Effector CD4-positive, alpha-beta T cell (primary cell): ENCODE results near the gene ZNF248.
"Not testable (repeated sequence)": the region's sequence is repeated elsewhere in the genome, so short reads cannot be mapped to it uniquely, and the experiment has no call there.

Experiments
- DNase-seq: peaks from one replicate; pipeline ENCODE4 v3.0.0-alpha.2; 2020
- total RNA-seq: gene quantifications from one replicate; lab custom pipeline; 2026; lab: John Stamatoyannopoulos, UW

ZNF248 gene
- total RNA-seq, result 10.1 reads per million, percentile 32 among the genes with 10 or more reads in this experiment

DNA sequence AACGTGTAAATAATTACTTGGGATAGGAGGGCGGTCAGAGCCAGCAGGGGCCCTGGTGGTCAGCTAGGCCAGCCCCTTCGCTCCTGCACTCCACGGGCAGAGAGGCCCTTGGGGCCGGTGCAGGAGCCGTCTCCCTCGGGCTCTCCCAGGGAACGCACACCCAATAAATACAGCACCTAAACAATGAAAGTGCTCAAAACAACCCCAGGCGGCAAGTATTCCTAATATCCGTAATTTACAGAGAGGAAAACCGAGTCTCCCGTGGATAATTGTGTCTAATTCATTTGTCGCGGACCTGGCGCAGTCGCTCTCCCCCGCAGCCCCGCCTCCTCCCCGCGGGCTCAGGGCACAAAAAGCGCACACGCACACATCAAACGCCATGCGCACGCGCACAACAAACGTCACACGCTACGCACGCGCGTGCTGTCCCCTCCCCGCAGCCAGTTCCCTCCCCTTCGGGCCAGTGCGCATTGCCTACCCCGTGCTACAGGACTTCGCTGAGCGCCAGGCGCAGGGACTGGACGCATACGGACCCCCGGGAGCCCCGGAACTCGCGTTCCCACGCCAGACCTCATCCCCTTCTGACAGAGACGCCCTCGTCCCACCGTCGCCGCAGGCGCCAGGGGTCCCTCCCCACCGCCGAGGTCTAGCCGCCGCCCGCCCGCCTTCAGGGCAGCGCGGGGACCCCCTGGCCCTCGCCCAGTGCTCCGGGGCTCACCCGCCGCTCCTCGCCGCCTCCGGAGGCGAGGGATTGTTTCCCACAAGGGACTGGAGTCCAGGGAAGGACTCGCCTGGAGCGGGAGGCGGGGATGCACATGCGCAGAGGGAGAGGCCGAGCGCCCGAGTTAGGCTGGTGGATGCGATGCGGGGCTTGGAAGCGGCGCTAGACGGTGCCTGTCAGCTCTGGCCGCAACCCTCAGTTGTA is at the start of gene ZNF248:
Gene ZNF248, minus strand, starts transcription at position 324 of the 925 bp plus-strand sequence. CDS start 1,300 bp downstream, outside the sequence.
- DNase-seq, result peak; percentile 92

DNA sequence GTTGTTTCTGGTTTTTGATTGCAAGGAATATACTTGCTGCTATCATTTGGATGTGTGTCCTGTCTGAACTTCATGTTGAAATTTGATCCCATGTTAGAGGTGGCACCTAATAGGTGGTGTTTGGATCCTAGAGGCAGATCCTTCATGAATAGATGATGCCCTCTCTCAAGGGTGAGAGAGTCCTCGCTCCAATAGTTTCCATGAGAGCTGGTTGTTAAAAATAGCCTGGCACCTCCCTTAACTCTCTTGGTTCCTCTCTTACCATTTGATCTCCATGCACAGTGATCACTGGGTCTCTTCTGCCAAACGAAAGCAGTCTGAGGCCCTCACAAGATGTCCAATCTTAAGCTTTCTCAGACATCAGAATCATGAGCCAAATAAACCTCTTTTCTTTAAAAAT is 49.0 kb upstream of the ZNF248 start:
- no peak for DNase-seq

DNA sequence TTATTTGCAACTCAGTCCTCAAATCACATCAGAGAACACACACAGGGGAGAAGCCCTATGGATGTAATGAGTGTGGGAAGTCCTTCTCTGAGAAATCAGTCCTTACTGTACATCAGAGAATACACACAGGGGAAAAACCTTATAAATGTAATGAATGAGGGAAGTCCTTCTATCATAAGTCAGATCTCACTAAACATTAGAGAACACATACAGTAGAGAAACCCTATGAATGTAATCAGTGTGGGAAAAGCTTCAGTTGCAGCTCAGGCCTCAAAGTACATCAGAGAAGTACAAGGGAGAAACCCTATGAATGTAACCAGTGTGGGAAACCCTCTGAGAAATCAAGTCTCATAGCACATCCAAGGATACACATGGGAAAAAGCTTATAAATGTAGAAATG is 39.0 kb upstream of the ZNF248 start:
- DNase-seq, result no peak

DNA sequence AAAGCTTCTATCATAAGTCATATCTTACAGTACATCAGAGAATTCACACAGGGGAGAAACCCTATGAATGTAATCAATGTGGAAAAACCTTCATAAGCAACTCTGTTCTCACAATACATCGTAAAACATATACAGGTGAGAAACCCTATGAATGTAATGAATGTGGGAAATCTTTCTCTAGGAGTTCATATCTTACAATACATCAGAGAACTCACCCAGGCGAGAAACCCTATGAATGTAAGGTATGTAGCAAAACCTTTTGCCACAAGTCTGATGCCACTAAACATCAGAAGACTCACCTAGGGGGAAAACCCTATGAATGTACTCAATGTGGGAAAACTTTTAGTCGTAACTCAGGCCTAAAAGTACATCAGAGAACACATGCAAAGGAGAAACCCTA is 38.3 kb upstream of the ZNF248 start:
- DNase-seq, result no peak

DNA sequence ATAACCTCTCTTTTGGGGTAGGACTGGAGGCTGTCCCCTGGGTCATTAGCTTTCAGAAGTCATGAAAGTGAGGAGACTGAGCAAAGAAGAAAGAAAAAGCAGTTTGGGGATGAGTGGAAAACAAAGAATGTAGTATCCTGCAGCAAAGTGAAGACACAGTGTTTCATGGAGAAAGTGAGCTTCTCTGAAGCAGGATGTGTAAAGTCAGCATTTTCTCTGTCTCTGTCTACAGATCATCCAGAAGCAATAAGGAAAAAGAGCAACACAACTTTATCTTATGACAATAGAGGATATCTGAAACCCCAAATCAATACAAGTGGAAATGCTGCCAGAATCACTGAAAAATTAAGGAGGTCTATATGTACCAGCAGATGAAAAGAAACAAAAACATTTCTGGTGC is 28.4 kb upstream of the ZNF248 start:
- no peak for DNase-seq

DNA sequence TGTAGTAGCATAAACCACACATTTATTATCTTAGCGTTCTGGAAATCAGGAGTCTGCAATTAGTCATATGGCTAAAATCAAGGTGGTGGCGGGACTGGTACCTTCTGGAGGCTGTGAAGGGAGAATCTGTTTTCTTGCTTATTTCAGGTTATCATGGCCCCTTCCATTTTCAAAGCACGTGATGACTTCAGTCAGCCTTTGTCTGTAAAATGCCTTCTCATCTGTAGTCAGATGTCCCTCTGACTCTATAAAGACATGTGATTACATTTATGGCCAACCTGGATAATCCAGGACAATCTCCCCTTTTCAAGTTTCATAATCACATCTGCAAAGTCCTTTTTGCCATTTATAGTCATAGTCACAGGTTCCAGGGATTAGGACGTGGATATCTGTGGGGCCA is 15.5 kb upstream of the ZNF248 start:
- no peak for DNase-seq

DNA sequence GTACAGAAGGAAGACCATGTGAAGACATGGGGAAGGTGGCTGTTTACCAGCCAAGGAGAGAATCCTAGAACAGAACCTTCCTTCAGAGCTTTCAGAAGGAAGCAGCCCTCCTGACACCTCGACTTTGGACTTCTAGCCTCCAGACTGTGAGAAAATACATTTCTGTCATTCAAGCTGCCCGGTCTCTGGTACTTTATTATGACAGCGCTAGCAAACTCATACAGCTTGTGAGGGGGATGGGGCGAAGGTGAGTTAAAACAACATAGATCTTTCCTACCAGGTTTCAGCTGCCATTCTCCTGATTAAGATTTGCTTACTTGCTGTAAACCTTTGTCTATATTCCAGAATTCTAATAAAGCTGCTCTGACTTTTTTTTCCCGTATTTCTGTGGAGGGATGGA is 14.9 kb upstream of the ZNF248 start:
- DNase-seq, result no peak

DNA sequence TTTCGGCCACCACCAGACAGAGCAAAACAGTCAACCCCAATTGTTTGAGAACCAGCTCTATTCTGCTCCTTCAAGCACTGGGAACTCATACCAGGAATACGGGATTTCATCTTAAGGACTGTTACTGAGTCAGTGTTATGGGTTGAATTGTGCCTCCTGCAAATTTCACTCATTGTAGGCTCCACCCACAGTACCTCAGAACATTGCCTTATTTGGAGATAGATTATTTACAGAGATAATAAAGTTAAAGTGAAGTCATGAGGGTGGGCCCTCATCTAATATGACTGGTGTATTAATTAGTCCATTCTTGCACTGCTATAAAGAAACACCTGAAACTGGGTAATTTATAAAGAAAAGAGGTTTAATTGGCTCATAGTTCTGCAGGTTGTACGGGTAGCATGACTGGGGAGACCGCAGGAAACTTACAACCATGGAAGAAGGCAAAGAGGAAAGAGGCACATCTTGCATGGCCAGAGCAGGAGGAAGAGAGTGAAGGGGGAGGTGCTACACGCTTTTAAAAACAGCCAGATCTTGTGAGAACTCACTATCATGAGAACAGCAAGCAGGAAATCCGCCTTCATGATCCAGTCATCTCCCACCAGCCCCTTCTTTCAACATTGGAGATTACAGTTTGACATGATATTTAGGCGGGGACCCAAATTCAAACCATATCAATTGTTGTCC is 14.3 kb upstream of the ZNF248 start:
- DNase-seq, result no peak

DNA sequence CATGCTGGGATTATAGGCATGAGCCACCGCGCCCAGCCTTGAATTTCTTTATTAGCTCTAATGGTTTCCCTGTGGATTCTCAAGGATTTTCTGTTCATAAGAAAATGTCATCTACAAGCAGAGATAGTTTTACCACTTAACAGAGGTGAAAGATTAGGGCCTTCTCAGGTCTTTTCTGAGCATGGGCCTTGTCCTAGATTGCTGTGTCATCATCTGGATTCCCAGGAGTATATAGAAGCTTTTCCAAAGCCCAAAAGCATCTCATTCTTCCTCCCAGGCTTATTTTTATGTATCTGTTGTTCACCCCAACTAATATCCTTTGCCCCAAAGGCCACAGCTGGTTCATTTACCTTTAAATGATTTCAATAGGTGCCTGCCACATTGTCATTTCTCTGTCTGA is 13.7 kb upstream of the ZNF248 start:
- no peak for DNase-seq

DNA sequence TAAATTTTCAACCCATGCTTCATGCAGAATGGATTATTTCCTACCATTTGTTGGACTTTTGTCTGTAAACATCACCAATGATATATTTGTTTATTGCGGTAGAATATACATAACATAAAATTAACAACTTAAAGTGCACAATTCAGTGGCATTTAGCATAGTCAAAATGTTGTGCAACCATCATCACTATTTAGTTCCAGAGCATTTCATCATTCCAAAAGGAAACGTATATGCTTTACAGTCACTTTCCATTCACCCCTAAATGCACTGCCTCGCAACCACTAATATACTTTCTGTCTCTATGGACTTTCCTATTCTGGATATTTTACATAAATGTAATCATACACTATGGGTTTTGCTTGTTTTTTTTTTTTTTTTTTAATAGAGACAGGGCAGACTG is 11.4 kb upstream of the ZNF248 start:
- DNase-seq, result no peak

DNA sequence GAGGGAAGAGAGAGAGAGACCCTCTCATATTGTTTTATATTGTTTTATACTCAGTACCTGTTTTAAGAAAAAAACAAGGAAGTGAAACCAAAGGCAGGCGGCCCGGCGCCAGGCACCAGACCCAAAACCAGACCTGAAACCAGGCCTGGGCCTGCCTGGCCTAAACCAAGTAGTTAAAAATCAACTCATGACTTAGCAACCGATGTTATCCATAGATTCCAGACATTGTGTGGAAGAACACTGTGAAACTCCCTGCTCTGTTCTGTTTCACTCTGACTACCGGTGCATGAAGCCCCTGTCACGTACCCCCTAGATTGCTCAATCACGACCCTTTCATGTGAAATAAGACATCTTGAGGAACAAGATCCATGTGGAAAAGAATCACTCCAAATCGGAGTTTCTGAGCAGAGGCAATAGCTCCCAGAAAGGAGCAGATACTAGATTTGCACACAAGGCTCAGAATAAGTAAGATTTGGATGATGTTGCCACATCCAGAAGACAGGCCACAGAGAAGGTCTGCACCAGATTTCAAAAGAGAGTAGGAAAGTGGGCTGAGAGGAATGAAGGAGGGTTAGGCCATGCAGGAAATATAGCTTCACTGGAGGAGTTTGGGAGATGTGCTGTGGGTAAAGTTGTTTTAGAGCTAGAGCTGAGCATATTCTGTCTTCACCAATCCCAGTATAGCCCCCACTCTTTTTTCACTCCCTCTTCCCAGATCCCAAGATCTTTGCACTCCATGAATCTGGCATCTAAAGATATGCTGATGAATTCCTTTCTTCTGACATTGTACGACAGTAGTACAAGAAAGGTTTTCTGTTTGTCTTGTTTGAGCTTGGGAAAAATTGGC is 8.8 kb upstream of the ZNF248 start:
- no peak for DNase-seq

DNA sequence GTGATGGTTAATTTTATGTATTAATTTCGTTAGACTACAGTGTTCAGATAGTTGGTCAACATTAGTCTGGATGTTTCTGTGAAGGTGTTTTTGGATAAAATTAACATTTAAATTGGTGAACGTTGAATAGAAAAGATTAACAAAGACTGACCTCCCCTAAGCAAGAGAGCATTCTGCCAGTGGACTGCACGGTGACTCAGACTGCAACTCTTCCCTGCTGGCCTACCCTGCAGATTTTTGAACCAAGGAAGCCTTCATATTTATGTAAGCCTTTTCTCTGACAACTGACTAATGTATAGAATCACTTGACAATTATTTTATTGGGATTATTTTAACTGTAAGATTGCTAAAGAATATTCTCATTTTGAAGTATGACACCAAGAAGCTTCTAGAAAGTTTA is 7.9 kb upstream of the ZNF248 start:
- no peak for DNase-seq

DNA sequence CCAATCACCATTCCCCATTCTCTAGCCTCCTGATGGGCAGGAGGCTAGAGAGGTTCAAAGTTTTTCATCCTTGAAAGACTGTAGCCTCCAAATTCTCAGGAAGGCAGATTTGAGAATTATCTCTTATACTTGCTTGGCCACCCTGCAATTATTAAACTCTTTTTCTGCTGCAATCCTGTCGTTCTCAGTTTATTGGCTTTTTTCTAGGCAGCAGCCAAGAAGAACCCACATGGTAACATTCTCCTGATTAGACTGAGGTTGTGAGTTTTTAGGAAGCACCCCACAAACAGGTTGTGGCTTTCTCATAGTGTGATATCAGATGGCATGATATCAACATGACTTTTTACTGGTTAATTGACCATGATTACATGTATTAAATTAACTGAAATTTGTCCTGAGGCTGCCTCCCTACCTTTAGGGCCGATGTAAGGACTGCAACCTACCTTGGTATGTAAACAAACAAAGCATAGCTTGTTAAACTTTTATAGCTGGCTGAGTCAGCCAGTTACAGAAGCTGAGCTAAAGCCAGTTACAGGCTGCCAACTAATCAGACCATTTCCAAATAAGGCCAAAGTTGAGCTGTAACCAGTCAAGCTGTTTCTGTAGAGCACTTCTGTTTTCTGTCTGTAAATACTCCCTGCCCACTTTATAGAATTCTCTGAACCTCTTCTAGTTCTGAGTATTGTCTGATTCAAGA is 3.2 kb upstream of the ZNF248 start:
- no peak for DNase-seq

DNA sequence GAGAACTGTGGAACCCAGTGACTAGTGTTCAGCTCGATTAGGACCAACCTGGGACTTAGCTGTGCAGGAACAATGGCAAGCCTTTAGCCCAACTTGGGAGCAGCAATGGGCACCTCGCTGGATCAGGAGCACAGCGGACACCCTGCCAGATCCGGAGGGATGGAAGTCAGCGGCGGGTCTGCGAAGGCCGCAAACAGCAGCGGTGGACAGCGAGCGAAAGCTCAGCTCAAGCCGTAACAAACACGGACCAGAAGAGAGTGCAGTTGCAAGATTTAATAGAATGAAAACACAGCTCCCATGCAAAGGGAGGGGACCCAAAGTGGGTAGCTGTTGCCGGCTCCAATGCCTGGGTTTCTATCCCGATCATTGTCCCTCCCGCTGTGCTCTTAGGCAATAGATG is 1.9 kb upstream of the ZNF248 start:
- not testable (repeated sequence) for DNase-seq

DNA sequence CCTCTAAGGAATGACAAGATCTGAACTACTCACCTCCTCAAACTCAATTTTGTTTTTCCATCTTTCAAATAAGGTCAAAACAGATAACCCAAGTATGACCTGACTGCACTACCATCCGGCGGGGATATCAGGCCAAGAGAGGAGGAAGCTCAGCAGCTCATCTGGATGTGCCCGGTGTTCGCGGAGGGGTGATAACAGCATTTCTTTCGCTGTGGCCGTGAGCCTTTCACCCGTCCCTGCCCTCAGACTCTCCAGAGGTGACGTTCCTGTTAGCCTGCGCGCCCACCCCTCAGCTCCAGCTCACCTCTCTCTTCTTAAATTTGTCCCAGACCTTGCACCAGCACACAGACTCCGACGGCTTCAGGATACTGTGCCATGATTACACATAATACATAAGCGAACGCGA is 526 bp downstream of the ZNF248 start:
- peak; percentile 24 for DNase-seq

DNA sequence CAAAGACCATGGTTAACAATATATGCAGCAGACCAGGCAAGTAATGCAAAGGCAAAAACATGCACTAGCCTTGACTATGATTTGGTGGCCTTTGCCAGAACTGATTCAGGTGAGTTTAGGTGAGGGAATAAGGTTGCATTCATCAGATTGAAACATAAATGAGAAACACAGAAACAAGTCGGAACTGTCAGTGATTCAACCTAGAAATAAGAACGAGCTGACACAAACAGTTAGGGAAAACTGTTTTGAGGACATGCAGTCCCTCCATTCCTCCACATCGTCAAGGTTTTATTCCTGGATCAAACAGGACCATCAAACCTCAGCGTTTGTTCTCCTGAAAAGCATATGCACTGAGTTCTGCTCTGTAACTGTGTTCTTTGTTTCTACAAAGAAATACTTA is 1.8 kb downstream of the ZNF248 start:
- no peak for DNase-seq

DNA sequence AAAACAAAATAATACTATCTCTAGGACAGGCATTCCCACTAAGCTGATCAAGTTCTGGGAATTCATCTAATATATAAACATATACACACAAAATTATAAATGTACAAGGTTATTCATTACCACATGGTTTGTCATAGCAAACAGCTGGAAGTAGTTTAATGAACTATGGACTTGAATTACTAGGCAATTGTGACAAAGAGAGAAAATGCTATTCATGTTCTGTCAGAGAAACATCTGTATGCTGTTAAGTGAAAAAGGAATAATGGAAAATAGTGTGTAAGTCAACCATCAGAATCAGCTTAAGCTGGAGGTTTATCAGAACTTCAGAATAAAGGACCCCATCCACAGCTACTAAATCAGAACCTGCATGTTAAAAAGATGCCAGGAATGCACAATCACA is 2.8 kb downstream of the ZNF248 start:
- no peak for DNase-seq

DNA sequence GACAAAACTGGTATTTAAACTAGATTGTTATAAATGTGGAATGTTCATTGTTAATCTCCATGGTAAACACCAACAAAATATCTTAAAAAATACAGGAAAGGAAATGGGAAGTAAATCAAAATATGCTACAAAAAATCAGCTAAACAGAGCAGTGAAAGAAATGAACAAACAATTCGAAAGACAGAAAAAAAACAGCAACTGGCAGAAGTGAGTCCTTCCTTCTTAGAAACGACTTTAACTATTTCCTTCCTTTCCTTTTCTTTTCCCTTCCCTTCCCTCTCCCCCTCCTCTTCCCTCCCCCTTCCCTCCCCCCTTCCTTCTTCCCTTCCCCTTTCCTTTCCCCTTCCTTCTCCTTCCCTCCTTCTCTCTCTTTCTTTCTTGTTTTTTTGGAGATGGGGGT is 12.8 kb downstream of the ZNF248 start:
- no peak for DNase-seq

DNA sequence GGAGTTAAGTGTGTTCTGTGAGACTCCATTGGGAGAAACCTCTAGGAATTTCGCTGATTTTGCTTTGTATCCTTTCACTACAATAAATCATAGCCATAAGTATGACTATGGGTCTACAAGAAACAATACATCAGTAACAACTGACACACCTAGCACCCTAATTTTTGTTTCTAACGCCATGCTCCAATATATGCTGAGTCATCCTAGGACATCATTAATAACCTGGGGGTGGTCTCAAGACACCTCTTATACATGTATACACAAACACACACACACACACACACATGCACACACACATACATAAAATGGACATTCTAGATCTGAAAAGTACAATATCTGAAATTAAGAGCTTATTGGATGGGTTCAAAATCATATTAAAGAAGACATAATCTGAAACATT is 18.2 kb downstream of the ZNF248 start:
- DNase-seq, result no peak

DNA sequence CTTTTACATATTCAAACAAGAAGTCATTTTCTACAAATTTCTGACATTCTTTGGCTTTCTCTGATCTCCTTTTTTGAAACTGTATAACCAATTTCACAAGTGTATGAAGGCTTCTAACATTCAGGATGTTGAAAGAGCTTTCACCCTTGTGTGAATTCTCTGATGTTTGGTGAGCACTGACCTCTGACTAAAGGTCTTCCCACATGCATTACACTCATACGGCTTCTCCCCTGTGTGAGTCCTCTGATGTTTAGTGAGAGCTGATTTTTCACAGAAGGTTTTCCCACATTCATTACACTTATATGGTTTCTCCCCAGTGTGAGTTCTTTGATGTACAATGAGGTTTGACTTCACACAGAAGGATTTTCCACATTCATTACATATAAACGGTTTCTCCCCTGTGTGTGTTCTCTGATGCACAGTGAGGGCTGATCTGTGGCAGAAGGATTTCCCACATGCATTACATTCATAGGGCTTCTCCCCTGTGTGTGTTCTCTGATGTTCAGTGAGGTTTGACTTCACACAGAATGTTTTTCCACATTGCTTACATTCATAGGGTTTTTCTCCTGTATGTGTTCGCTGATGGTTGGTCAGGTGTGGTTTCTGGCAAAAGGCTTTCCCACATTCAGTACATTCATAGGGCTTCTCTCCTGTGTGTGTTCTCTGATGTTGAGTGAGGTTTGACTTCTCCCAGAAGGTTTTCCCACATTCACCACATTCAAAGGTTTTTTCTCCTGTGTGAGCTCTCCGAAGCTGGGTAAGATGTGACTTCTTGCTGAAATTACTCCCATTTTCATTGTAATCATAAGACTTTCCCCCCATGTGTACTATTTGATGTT is 25.7 kb downstream of the ZNF248 start:
- DNase-seq, result no peak

DNA sequence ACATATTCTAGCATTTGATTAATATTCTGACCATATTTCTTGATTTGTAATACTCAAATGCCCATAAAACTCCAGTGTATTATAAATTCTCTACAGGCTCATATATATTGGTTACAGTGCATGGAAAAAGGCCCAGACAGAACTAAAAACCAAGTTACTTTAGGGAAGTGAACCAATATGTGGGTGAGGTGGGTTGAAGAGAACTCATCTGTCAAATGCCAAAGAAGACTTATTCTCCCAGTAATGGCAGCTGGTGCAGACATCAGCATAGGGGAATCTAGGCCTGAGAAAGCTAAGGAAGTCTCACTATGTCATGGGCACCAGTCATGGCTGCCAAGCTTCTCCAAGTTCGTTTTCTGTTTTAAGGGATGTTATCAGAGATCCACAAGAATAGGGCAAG is 30.6 kb downstream of the ZNF248 start:
- no peak for DNase-seq

DNA sequence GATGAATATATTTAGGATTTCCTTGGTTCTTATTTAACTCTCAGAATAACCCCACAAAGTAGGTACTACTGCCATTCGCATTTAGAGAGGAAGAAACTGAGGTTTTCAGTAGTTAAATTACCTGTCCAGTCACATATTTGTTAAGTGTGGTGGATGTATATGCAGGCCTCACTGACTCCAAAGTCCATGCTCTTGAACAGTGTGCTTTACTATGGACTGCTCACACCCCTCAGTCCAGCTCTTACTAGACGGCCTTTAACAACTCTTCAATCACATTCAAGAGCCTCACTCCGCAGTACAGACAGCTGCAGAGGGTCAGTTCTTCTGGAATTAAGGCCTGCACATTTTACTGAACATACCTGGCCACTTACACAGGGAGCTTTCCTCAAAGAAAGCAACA is 36.2 kb downstream of the ZNF248 start:
- DNase-seq, result no peak
